GM18517 (cell line): Measurements from ENCODE around the gene ANKRD33B.
"Not testable (repeated sequence)": the region's sequence is repeated elsewhere in the genome, so short reads cannot be mapped to it uniquely, and the experiment has no call there.

Experiments
- ATAC-seq: cut with Tn5 transposase; IDR thresholded peaks from one replicate; pipeline ENCODE4 v1.9.1; 2021; ENCODE audit warnings: mild to moderate bottlenecking, moderate library complexity; ENCODE audit not compliant: unreplicated experiment

Gene ANKRD33B

DNA sequence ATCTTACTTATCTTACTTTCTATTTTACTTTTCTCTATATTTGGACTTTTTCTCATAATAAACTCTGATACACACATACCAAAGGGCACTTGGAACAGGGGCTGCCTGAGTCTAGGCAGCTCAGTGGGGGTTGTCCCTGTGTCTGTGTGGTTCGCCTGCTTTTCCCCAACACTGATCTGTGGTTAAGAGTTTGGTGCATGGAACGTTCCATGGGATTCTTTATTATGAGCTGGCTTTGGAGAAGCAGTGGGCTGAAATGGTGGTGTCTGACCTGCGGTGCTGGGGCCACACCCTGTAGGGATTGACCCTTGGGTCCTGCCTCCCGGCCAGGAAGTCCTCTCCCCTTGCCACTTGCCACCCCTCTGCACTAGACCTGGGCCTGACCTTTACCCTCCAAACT is 47.4 kb downstream of the ANKRD33B start:
- ATAC-seq = no peak

- no peak for ATAC-seq
Measured at GRCh38 chr5:10612251-10612650, 48.4 kb downstream of the ANKRD33B start.

- ATAC-seq = no peak
Measured at GRCh38 chr5:10615693-10616092, 51.8 kb downstream of the ANKRD33B start.

GRCh38 chr5:10617103-10617502 is 53.2 kb downstream of the ANKRD33B start:
- no peak for ATAC-seq

DNA sequence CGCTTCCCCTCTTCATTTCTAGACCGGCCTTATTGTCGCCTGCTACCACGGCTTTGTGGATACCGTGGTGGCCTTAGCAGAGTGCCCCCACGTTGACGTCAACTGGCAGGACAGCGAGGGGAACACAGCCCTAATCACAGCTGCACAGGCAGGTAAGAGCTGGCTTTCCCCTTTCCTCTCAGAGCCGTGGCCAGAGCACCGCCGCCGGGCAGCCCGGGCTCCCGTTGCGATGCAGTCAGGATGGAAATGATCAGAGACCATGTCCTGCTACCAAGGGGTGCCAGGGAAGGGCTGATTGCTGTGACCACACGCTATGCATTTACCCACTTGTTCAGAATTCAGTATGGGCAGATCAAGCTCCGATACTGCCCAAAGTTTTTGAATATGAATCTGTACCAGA is 54.4 kb downstream of the ANKRD33B start:
- no peak for ATAC-seq

GRCh38 chr5:10619649-10620048 is 55.8 kb downstream of the ANKRD33B start:
- ATAC-seq = no peak

DNA sequence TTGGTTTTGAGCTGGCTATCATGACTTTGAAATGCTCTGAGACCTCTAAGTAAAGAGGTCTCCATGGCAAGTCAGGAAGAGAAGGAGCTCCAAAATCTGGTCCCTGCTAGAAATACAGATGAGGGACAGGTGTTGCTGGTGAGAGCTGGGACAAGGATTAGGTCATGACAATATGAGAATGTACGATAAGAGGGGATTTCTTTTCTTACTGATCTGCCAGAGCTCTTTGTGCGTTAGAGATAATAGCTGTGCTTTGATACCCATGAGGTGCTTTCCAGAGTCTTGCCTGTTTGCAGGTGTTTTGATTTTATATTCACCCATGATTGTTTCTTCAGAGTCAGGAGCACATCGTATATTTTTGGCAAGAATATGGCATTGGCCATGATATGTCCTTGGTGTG is 56.5 kb downstream of the ANKRD33B start:
- ATAC-seq = peak; percentile 54

GRCh38 chr5:10621832-10622231 is 58.0 kb downstream of the ANKRD33B start:
- no peak for ATAC-seq

GRCh38 chr5:10622810-10623209 is 58.9 kb downstream of the ANKRD33B start:
- no peak for ATAC-seq

DNA sequence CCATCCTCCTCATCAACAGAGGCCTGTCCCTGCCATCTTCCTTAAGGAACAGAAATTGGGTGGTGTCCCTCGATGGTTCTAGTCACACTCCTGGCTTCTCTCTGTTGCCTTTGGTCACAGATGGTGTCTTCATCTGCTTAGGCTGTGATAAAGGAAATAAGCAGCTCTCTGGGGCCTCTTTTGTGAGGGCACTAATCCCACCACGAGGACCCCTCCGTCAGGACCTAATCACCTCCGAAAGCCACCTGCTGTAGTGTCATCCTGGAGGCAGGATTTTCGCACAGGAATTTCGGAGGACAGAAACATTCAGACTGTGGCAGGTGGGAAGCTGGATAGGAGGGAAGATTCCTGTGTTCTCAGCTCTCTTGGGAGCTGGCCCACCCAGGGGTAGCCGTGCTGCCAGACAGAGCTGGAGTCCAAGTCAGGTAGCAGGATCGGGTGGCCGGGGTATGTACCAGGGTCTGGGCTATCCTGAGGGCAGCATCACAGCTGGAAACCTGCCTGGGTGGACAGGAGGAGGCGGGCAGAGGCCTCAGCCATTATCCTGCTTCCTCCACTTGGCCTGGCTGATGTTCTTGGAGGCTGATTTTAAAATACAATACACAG is 59.5 kb downstream of the ANKRD33B start:
- no peak for ATAC-seq

DNA sequence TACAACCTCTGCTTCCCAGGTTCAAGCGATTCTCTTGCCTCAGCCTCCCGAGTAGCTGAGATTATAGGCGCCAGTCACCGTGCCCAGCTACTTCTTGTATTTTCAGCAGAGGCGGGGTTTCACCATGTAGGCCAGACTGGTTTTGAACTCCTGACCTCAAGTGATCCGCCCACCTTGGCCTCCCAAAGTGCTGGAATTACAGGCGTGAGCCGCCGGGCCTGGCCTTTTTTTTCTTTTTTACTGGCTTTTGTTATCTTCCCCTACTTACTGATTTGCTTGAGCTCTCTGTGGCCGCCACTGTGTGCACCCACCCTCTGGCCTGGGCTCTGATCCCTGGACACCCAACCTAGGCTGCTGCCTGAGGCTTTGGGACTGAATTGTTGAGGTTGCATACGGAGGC is 60.3 kb downstream of the ANKRD33B start:
- ATAC-seq = no peak

GRCh38 chr5:10624679-10625078 is 60.8 kb downstream of the ANKRD33B start:
- no peak for ATAC-seq

- ATAC-seq = no peak
Measured at GRCh38 chr5:10625700-10626472, 62.0 kb downstream of the ANKRD33B start.

GRCh38 chr5:10626473-10627013 is 62.7 kb downstream of the ANKRD33B start:
- ATAC-seq = no peak

DNA sequence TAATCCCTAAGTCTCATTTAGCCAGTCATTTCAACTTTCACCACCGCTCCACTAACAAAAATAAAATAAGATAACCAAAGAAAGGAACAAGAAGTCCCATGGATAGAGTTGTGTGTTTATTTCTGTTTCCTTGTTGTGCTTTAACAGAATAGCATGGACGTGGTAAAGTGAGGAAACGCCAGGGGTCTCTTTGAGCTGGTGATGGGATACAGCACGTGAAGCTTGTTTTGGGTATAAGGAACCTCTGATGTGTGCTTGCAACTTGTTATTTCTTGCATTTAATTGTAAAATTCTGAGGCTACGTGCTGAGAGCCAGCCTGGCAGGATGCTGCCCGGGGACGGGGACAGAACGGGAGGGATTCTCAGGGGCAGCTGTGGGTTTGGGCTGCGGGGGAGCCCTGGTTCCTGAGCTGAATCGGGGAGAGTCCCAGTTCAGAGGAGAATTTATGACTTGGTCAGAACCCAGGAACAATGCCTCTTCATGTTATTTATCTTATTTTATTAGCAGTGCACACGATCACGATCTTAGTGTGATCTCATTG is 63.4 kb downstream of the ANKRD33B start:
- peak; percentile 2 for ATAC-seq

DNA sequence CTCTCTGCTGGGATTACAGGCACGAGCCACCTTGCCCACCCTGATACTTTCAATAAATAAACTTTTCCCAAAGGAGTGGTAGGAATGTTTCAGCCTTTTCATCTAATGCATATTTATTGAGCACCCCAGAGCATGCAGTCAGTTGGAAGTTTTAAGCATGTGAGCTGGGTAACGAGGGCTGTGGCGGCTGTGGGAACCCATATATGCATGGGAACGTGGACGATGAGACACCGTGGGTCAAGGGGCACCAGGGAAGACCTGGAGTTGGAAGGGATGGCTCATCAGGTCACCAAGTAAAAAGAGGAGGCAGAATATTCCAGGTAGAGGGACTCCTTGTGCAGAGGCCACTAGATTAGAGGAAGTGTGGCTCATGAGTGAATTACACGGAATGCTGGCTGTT is 64.7 kb downstream of the ANKRD33B start:
- ATAC-seq = no peak

GRCh38 chr5:10629682-10630081 is 65.8 kb downstream of the ANKRD33B start:
- no peak for ATAC-seq

DNA sequence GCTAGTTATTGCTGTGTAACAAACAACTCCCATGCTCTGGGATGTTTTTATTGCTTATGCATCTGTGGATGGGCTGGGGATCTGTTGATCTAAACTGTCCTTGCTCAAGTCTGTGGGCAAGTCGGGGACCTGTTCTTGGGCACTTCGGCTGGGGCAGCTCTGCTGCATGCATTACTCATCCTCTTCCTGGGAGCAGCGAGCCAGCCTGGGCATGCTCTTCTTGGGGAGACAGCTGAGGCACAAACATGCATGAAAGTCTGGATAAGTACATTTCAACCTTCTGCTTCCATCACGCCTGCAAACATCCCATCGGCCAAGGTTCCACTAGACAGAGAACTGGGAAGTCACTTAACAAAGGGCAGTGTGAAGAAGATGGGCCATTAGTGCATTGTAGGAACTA is 66.3 kb downstream of the ANKRD33B start:
- no peak for ATAC-seq

- ATAC-seq = not testable (repeated sequence)
Measured at GRCh38 chr5:10630744-10631143, 66.9 kb downstream of the ANKRD33B start.

- ATAC-seq = peak; percentile 8
Measured at GRCh38 chr5:10631316-10631996, 67.6 kb downstream of the ANKRD33B start.

DNA sequence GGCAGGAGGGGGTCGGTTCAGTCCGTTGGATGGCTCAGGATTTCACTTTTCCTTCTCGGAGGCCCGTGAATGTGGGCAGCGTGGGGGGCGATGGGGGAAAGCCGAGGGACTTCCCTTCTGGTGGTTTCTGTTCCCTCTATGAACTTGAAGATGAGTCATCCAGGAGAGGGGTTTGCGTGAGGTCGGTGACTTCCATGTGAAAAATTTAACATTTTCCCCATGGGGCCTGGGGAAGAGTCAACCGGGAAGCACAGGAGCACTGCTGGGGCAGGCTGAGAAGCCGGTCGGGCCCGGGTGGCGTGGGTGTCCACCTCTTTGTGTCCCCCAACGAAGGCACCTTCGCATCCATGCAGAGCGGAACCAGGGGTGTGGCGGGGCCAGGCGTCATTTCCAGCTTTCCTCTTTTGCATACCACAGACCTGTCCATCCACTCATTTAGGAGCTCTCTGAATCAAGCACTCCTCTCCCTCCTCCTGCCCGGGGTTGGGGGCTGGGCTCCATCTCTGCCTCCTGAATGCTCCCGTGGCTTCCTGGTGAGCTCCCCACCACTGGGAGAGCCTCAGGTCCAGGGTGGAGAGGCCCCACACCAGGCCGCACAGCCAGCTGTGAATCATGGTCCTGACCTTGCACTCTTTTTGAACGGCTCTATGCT is 68.4 kb downstream of the ANKRD33B start:
- peak; percentile 46 for ATAC-seq
